Liver (tissue), 3 donors: Measurements from ENCODE around the gene HDC.

ENCODE experiments used
- EGR1 ChIP-seq, 2 donors: IDR thresholded peaks; 2 replicates each; pipeline ENCODE4 v1.6.1; 2016 to 2018; ENCODE audit warnings: antibody characterized with exemption in 2 of 2, low read depth in 2 of 2
- GABPA ChIP-seq, 2 donors: IDR thresholded peaks in 1 of 2; conservative IDR thresholded peaks in 1 of 2; 2 replicates each; pipeline ENCODE4 v1.6.1; 2016; ENCODE audit warnings: antibody characterized with exemption in 2 of 2, mild to moderate bottlenecking in 1 of 2, moderate library complexity in 1 of 2
- HNF4G ChIP-seq: IDR thresholded peaks from 2 replicates; pipeline ENCODE4 v1.6.1; 2016; ENCODE audit warnings: antibody characterized with exemption
- JUND ChIP-seq, 2 donors: IDR thresholded peaks; 2 replicates each; pipeline ENCODE4 v1.6.1; 2016; ENCODE audit warnings: antibody characterized with exemption in 2 of 2
- RAD21 ChIP-seq, 2 donors: IDR thresholded peaks; 2 replicates each; pipeline ENCODE4 v1.6.1; 2016; ENCODE audit warnings: antibody characterized with exemption in 2 of 2, mild to moderate bottlenecking in 2 of 2
- SP1 ChIP-seq: IDR thresholded peaks from 2 replicates; pipeline ENCODE4 v1.6.1; 2018; ENCODE audit warnings: antibody characterized with exemption, mild to moderate bottlenecking
- TAF1 ChIP-seq: conservative IDR thresholded peaks from 2 replicates; pipeline ENCODE4 v1.6.1; 2016; ENCODE audit warnings: antibody characterized with exemption, mild to moderate bottlenecking
- TF ChIP-seq, protein P1 (sequence below): fragments of 150-350 bp; IDR thresholded peaks from 2 replicates; pipeline ENCODE4 v1.5.1; 2017; ENCODE audit warnings: improper control_type of control experiment, low read depth, low read length; ENCODE audit not compliant: missing input control
- TF ChIP-seq, protein P2 (sequence below): IDR thresholded peaks from 2 replicates; pipeline ENCODE4 v1.6.1; 2016; ENCODE audit warnings: antibody characterized with exemption
- TF ChIP-seq, protein P3 (sequence below): IDR thresholded peaks from 2 replicates; pipeline ENCODE4 v1.6.1; 2016; ENCODE audit warnings: antibody characterized with exemption, mild to moderate bottlenecking
- TF ChIP-seq, protein P4 (sequence below): IDR thresholded peaks from 2 replicates; pipeline ENCODE4 v1.6.1; 2016; ENCODE audit warnings: antibody characterized with exemption
- donor health status: healthy.
- donor health status: healthy.

DNA sequence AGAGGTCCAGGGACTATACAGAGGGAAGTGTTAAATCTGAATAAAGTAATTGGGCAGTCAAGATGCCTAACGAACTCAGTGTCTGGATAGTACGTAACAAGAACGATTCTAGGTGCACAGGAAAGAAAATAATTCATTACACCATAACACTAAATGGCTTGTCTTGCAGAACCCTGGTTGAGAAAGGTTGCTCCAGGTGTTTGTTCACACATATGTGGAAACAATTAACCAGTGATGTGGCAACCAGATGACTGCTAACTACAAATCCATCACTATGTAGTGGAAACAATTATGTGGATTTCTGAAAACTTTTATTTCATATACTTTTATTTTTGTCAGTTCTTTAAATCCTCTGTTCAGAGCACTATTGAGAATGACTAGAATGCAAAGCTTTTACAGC, 10.4 kb upstream of the HDC start:
- TF ChIP-seq, protein P1, sequence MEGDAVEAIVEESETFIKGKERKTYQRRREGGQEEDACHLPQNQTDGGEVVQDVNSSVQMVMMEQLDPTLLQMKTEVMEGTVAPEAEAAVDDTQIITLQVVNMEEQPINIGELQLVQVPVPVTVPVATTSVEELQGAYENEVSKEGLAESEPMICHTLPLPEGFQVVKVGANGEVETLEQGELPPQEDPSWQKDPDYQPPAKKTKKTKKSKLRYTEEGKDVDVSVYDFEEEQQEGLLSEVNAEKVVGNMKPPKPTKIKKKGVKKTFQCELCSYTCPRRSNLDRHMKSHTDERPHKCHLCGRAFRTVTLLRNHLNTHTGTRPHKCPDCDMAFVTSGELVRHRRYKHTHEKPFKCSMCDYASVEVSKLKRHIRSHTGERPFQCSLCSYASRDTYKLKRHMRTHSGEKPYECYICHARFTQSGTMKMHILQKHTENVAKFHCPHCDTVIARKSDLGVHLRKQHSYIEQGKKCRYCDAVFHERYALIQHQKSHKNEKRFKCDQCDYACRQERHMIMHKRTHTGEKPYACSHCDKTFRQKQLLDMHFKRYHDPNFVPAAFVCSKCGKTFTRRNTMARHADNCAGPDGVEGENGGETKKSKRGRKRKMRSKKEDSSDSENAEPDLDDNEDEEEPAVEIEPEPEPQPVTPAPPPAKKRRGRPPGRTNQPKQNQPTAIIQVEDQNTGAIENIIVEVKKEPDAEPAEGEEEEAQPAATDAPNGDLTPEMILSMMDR: no peak
- TF ChIP-seq TAF1: no peak
- no peak for TF ChIP-seq GABPA (IDR thresholded peaks at IDR 0.05 in 1 of 2, conservative IDR thresholded peaks at IDR 0.05 in 1 of 2)
- TF ChIP-seq, protein P2, sequence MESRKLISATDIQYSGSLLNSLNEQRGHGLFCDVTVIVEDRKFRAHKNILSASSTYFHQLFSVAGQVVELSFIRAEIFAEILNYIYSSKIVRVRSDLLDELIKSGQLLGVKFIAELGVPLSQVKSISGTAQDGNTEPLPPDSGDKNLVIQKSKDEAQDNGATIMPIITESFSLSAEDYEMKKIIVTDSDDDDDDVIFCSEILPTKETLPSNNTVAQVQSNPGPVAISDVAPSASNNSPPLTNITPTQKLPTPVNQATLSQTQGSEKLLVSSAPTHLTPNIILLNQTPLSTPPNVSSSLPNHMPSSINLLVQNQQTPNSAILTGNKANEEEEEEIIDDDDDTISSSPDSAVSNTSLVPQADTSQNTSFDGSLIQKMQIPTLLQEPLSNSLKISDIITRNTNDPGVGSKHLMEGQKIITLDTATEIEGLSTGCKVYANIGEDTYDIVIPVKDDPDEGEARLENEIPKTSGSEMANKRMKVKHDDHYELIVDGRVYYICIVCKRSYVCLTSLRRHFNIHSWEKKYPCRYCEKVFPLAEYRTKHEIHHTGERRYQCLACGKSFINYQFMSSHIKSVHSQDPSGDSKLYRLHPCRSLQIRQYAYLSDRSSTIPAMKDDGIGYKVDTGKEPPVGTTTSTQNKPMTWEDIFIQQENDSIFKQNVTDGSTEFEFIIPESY: no peak
- TF ChIP-seq RAD21 (IDR thresholded peaks at IDR 0.05): no peak
- TF ChIP-seq, protein P3, sequence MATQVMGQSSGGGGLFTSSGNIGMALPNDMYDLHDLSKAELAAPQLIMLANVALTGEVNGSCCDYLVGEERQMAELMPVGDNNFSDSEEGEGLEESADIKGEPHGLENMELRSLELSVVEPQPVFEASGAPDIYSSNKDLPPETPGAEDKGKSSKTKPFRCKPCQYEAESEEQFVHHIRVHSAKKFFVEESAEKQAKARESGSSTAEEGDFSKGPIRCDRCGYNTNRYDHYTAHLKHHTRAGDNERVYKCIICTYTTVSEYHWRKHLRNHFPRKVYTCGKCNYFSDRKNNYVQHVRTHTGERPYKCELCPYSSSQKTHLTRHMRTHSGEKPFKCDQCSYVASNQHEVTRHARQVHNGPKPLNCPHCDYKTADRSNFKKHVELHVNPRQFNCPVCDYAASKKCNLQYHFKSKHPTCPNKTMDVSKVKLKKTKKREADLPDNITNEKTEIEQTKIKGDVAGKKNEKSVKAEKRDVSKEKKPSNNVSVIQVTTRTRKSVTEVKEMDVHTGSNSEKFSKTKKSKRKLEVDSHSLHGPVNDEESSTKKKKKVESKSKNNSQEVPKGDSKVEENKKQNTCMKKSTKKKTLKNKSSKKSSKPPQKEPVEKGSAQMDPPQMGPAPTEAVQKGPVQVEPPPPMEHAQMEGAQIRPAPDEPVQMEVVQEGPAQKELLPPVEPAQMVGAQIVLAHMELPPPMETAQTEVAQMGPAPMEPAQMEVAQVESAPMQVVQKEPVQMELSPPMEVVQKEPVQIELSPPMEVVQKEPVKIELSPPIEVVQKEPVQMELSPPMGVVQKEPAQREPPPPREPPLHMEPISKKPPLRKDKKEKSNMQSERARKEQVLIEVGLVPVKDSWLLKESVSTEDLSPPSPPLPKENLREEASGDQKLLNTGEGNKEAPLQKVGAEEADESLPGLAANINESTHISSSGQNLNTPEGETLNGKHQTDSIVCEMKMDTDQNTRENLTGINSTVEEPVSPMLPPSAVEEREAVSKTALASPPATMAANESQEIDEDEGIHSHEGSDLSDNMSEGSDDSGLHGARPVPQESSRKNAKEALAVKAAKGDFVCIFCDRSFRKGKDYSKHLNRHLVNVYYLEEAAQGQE: no peak
- TF ChIP-seq EGR1 (IDR thresholded peaks at IDR 0.05; ENCODE audit: low read depth in 2 of 2): no peak
- TF ChIP-seq, protein P4, sequence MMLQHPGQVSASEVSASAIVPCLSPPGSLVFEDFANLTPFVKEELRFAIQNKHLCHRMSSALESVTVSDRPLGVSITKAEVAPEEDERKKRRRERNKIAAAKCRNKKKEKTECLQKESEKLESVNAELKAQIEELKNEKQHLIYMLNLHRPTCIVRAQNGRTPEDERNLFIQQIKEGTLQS: no peak
- TF ChIP-seq SP1: no peak
- TF ChIP-seq JUND (IDR thresholded peaks at IDR 0.05): no peak
- TF ChIP-seq HNF4G: no peak
